GM23338 (cell line): ENCODE measurements around the gene TM4SF5. TPM values are rescaled to one million over a fixed set of nuclear protein-coding genes. Genes with fewer than 3 reads are reported as not detected.
A peak's percentile ranks its signal among the peaks of the same experiment; 100 is the strongest.

Source experiments
- ATAC-seq: fragments of 200-7000 bp; cut with Tn5 transposase; 3 replicates; pipeline ENCODE4 v1.9.1; 2020
- DNase-seq: peaks from one replicate; pipeline ENCODE4 v3.0.0-alpha.2; 2015; ENCODE audit warnings: low spot score
- H2AFZ ChIP-seq: fragments of 200-600 bp; sonication (generic); 2 replicates; pipeline ENCODE4 v1.8.0; 2016; ENCODE audit warnings: antibody characterized with exemption, mild to moderate bottlenecking, moderate library complexity
- H3F3A ChIP-seq: fragments of 200-600 bp; sonication (generic); replicated peaks from 2 replicates; pipeline ENCODE4 v1.8.0; 2017; ENCODE audit warnings: antibody characterized with exemption, mixed run types, low read depth
- H3K27ac ChIP-seq: fragments of 200-600 bp; sonication (generic); 2 replicates; pipeline ENCODE4 v1.6.1; 2016; ENCODE audit warnings: low read depth
- H3K27me3 ChIP-seq: fragments of 200-600 bp; sonication (generic); 2 replicates; pipeline ENCODE4 v1.8.0; 2016; ENCODE audit warnings: mild to moderate bottlenecking, mixed run types, moderate library complexity; ENCODE audit not compliant: insufficient read depth
- H3K36me3 ChIP-seq: fragments of 200-600 bp; sonication (generic); 2 replicates; pipeline ENCODE4 v1.8.0; 2016; ENCODE audit warnings: mild to moderate bottlenecking; ENCODE audit not compliant: insufficient read depth
- H3K4me1 ChIP-seq: fragments of 200-600 bp; sonication (generic); 2 replicates; pipeline ENCODE4 v1.8.0; 2016; ENCODE audit warnings: mild to moderate bottlenecking, moderate library complexity; ENCODE audit not compliant: insufficient read depth
- H3K4me2 ChIP-seq: fragments of 200-600 bp; sonication (generic); 2 replicates; pipeline ENCODE4 v1.7.1; 2017; ENCODE audit warnings: mixed run types
- H3K4me3 ChIP-seq: fragments of 200-600 bp; sonication (generic); 2 replicates; pipeline ENCODE4 v1.6.1; 2016; ENCODE audit warnings: mixed run types
- H3K79me2 ChIP-seq: fragments of 200-600 bp; sonication (generic); replicated peaks from 2 replicates; pipeline ENCODE4 v1.8.0; 2017; ENCODE audit warnings: mild to moderate bottlenecking; ENCODE audit not compliant: insufficient read depth
- H3K9me2 ChIP-seq: fragments of 200-600 bp; sonication (generic); 2 replicates; pipeline ENCODE4 v1.8.0; 2017; ENCODE audit not compliant: insufficient read depth
- H4K20me1 ChIP-seq: fragments of 200-600 bp; sonication (generic); replicated peaks from 2 replicates; pipeline ENCODE4 v1.8.0; 2017; ENCODE audit warnings: mild to moderate bottlenecking; ENCODE audit not compliant: insufficient read depth
- H3K27ac Mint-ChIP-seq: 2 replicates; pipeline ENCODE4 v1.8.0; 2020; ENCODE audit warnings: inconsistent platforms, mild to moderate bottlenecking, moderate library complexity, mixed read lengths
- H3K27me3 Mint-ChIP-seq: 3 replicates; pipeline ENCODE4 v1.8.0; 2022; ENCODE audit warnings: low read depth, mild to moderate bottlenecking, moderate library complexity, mixed read lengths, inconsistent platforms; ENCODE audit not compliant: insufficient read depth, poor library complexity
- H3K36me3 Mint-ChIP-seq: 3 replicates; pipeline ENCODE4 v1.8.0; 2021; ENCODE audit warnings: low read depth, mild to moderate bottlenecking, inconsistent platforms, moderate library complexity, mixed read lengths
- H3K4me1 Mint-ChIP-seq: 3 replicates; pipeline ENCODE4 v1.8.0; 2020; ENCODE audit warnings: mild to moderate bottlenecking, inconsistent platforms, mixed read lengths
- H3K4me3 Mint-ChIP-seq: 3 replicates; pipeline ENCODE4 v1.8.0; 2021; ENCODE audit warnings: moderate library complexity, mild to moderate bottlenecking, inconsistent platforms, mixed read lengths
- H3K9me3 Mint-ChIP-seq: 3 replicates; pipeline ENCODE4 v1.8.0; 2020; ENCODE audit warnings: moderate library complexity, mild to moderate bottlenecking, inconsistent platforms, mixed read lengths
- CTCF ChIP-seq, 2 experiments: fragments of 200-600 bp in 1 of 2; sonication (generic) in 1 of 2; conservative IDR thresholded peaks; 2 replicates each; pipeline versions ENCODE4 v1.5.1 to v1.6.1; 2016 to 2017; ENCODE audit warnings: antibody characterized with exemption in 2 of 2, low read depth in 2 of 2, mild to moderate bottlenecking in 2 of 2, moderate library complexity in 1 of 2
- ETS1 ChIP-seq: IDR thresholded peaks from 2 replicates; pipeline ENCODE4 v1.6.1; 2016; ENCODE audit warnings: antibody characterized with exemption
- EZH2 ChIP-seq: fragments of 200-600 bp; sonication (generic); IDR thresholded peaks from one replicate; pipeline ENCODE4 v1.8.0; 2017; ENCODE audit warnings: antibody characterized with exemption, mild to moderate bottlenecking, low read depth; ENCODE audit not compliant: unreplicated experiment
- JUNB ChIP-seq: IDR thresholded peaks from one replicate; pipeline ENCODE4 v1.6.1; 2016; ENCODE audit warnings: antibody characterized with exemption; ENCODE audit not compliant: unreplicated experiment
- NANOG ChIP-seq: IDR thresholded peaks from 2 replicates; pipeline ENCODE4 v1.6.1; 2016; ENCODE audit warnings: antibody characterized with exemption, borderline replicate concordance
- POLR2AphosphoS5 ChIP-seq: IDR thresholded peaks from 2 replicates; pipeline ENCODE4 v1.6.1; 2016; ENCODE audit warnings: antibody characterized with exemption, low read depth
- REST ChIP-seq: IDR thresholded peaks from one replicate; pipeline ENCODE4 v1.6.1; 2018; ENCODE audit warnings: antibody characterized with exemption; ENCODE audit not compliant: unreplicated experiment
- STAT1 ChIP-seq: IDR thresholded peaks from one replicate; pipeline ENCODE4 v1.6.1; 2016; ENCODE audit warnings: antibody characterized with exemption; ENCODE audit not compliant: unreplicated experiment
- ZNF331 ChIP-seq: fragments of 250-450 bp; sonication (Bioruptor Pico); IDR thresholded peaks from 2 replicates; pipeline ENCODE4 v1.5.0; 2020; ENCODE audit warnings: low read depth, mild to moderate bottlenecking, moderate library complexity
- ZNF462 ChIP-seq: fragments of 250-450 bp; sonication (Bioruptor Pico); IDR thresholded peaks from 2 replicates; pipeline ENCODE4 v1.5.0; 2020; ENCODE audit warnings: mild to moderate bottlenecking, moderate library complexity
- polyA plus RNA-seq: library from polyadenylated mRNA; unstranded; fragments of >200 nt; fragmentation: Nextera tagmentation; extraction: Ambion mirVana; gene quantifications from 2 replicates; pipeline ENCODE4 v1.2.1, GENCODE V29; 2016
- total RNA-seq: library from RNA; depleted of rRNA; stranded (reverse); fragments of >200 nt; shearing (Covaris generic); gene quantifications from 2 replicates; pipeline ENCODE4 v1.2.3, GENCODE V29; 2014

The TM4SF5 gene
- total and polyA plus RNA-seq, 2 experiments from 2014 or later = not detected

GRCh38 chr17:4816826-4817225 lies 45.1 kb downstream of the TM4SF5 start (continued):
- TF ChIP-seq CTCF (conservative IDR thresholded peaks at IDR 0.05; ENCODE audit: low read depth in 2 of 2) (no peak), REST (no peak)

GRCh38 chr17:4818276-4818675 lies 46.6 kb downstream of the TM4SF5 start:
- ATAC-seq (peak; percentile 85), DNase-seq (peak; percentile 53)
- peaks cover 2% of the 10 kb centered on the region; the same call in 2 of the 3 replicates for H3K9me3 Mint-ChIP-seq
- H3K36me3 Mint-ChIP-seq = peaks cover 35% of the 10 kb centered on the region
- no peak overlapping the region for H3K27ac Mint-ChIP-seq
- H3K4me2 ChIP-seq = no peak overlapping the region
- H2AFZ ChIP-seq = no peak overlapping the region
- H3K9me2 ChIP-seq = no peaks in the 10 kb centered on the region
- no peaks in the 10 kb centered on the region for H3K27me3 ChIP-seq
- H3K36me3 ChIP-seq = peaks cover 13% of the 10 kb centered on the region
- H3K4me3 ChIP-seq = no peak overlapping the region
- H3F3A ChIP-seq = 0 out of 2 replicates have a peak, but pooled peaks cover 3% of the 10 kb centered on the region
- no peaks in the 10 kb centered on the region for H3K4me1 Mint-ChIP-seq
- H3K27ac ChIP-seq = no peak overlapping the region
- H3K4me3 Mint-ChIP-seq = no peak overlapping the region
- H3K79me2 ChIP-seq = no peaks in the 10 kb centered on the region
- H4K20me1 ChIP-seq = no peaks in the 10 kb centered on the region; the same call in 1 of the 2 replicates
- H3K27me3 Mint-ChIP-seq = peaks cover 4% of the 10 kb centered on the region
- H3K4me1 ChIP-seq = no peaks in the 10 kb centered on the region
- TF ChIP-seq STAT1 = no peak
- TF ChIP-seq JUNB = no peak
- TF ChIP-seq CTCF (conservative IDR thresholded peaks at IDR 0.05; ENCODE audit: low read depth in 2 of 2) = no peak
- TF ChIP-seq POLR2AphosphoS5 = no peak
- TF ChIP-seq ETS1 = no peak
- TF ChIP-seq NANOG = no peak
- no peak for TF ChIP-seq EZH2
- TF ChIP-seq ZNF331 (CRISPR knock-in tag) = no peak
- no peak for TF ChIP-seq ZNF462 (CRISPR knock-in tag)
